Peyer's patch (tissue), 4 donors: Measurements from ENCODE around the gene ANKFN1. TPM values are rescaled to one million over a fixed set of nuclear protein-coding genes. Genes with fewer than 3 reads are reported as not detected.
"Not testable (repeated sequence)": the region's sequence is repeated elsewhere in the genome, so short reads cannot be mapped to it uniquely, and the experiment has no call there.

Source experiments
- DNase-seq, 3 donors: peaks; one replicate each; pipeline ENCODE4 v3.0.0-alpha.2; 2017 to 2019
- H3K27ac ChIP-seq, 4 donors: fragments of 200-600 bp; sonication (generic); one replicate each; pipeline ENCODE4 v1.5.1; 2016 to 2019
- H3K27me3 ChIP-seq, 2 donors: fragments of 200-600 bp; sonication (generic); one replicate each; pipeline ENCODE4 v1.5.1; 2019
- H3K36me3 ChIP-seq, 3 donors: fragments of 200-600 bp; sonication (generic); one replicate each; pipeline ENCODE4 v1.5.1; 2016 to 2019
- H3K4me1 ChIP-seq, 4 donors: fragments of 200-600 bp; sonication (generic); one replicate each; pipeline ENCODE4 v1.5.1; 2016 to 2019
- H3K4me3 ChIP-seq, 4 donors: fragments of 200-600 bp; sonication (generic); 1 replicate in 3 of 4; 2 replicates in 1 of 4; pipeline ENCODE4 v1.5.1; 2016 to 2019; ENCODE audit warnings: mild to moderate bottlenecking in 1 of 4
- H3K9me3 ChIP-seq, 4 donors: fragments of 200-600 bp; sonication (generic); one replicate each; pipeline ENCODE4 v1.5.1; 2016 to 2019; ENCODE audit warnings: mild to moderate bottlenecking in 1 of 4
- POLR2A ChIP-seq, 2 donors: fragments of 450-650 bp; IDR thresholded peaks; one replicate each; pipeline ENCODE4 v1.5.1; 2017; ENCODE audit warnings: antibody characterized with exemption in 2 of 2, mild to moderate bottlenecking in 2 of 2, moderate library complexity in 2 of 2
- total RNA-seq, 4 donors: library from RNA; depleted of rRNA; stranded (reverse); fragments of >200 nt; gene quantifications; one replicate each; pipeline ENCODE4 v1.1.0, GENCODE V29; 2016
- TF ChIP-seq, protein P1 (sequence below), 6 experiments: fragments of 450-650 bp in 4 of 6; fragments of 200-600 bp in 2 of 6; sonication (generic) in 1 of 6; IDR thresholded peaks; one replicate each; pipeline ENCODE4 v1.5.1; 2017 to 2019; ENCODE audit warnings: antibody characterized with exemption in 6 of 6, mild to moderate bottlenecking in 3 of 6, moderate library complexity in 1 of 6

ANKFN1 gene
- total RNA-seq, 4 donors from 2014 or later = 0.95 to 2.0 (median 1.6) TPM; not detected in 1

DNA sequence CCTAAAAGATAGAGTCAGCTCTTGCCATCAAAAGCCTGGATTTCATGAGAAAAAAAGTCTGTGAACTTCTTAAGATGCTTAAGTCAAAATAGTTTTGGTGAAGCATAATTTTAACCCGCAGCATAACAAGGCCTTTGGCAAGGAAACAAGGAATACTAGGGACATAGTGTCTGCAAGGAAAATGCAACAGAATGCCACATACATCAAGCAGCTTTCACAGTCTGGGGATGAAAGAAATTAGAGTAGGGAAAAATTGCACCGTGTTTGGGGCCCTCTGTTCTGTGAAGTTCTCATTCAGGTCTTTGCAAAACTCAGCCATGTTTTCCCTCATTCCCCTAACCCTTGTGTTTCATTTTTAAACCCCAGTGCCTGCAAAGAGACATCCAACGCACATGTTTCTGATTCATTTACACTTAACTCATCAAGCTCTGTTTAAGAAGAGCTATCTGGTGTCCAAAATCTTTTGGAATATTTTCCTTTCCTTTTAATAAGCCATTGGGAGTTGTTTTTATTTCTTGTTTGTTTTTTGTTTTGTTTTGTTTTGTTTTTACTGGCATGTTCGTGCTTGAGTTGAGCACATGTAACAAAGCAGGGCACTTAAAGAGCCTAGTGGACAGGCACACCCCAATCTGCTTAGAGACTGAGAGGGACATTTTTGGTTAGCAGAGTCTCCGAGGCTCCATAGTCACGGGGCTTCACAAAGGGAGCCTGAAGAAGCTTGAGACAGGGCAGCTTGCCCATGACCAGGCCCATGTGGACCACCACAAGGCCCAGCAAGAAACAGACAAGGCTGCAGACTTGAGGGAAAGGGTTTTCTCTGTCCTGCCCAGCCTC is 116.5 kb downstream of the ANKFN1 start:
- Histone ChIP-seq H3K4me3 (no peak overlapping the region), H3K27me3 (no peaks in the 10 kb centered on the region), H3K9me3 (no peaks in the 10 kb centered on the region), H3K36me3 (no peaks in the 10 kb centered on the region), H3K27ac (no peak overlapping the region), H3K4me1 (no peaks in the 10 kb centered on the region)
- DNase-seq = no peak
- no peak for TF ChIP-seq POLR2A (IDR thresholded peaks at IDR 0.05)
- TF ChIP-seq, protein P1, sequence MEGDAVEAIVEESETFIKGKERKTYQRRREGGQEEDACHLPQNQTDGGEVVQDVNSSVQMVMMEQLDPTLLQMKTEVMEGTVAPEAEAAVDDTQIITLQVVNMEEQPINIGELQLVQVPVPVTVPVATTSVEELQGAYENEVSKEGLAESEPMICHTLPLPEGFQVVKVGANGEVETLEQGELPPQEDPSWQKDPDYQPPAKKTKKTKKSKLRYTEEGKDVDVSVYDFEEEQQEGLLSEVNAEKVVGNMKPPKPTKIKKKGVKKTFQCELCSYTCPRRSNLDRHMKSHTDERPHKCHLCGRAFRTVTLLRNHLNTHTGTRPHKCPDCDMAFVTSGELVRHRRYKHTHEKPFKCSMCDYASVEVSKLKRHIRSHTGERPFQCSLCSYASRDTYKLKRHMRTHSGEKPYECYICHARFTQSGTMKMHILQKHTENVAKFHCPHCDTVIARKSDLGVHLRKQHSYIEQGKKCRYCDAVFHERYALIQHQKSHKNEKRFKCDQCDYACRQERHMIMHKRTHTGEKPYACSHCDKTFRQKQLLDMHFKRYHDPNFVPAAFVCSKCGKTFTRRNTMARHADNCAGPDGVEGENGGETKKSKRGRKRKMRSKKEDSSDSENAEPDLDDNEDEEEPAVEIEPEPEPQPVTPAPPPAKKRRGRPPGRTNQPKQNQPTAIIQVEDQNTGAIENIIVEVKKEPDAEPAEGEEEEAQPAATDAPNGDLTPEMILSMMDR (IDR thresholded peaks at IDR 0.05) = no peak

DNA sequence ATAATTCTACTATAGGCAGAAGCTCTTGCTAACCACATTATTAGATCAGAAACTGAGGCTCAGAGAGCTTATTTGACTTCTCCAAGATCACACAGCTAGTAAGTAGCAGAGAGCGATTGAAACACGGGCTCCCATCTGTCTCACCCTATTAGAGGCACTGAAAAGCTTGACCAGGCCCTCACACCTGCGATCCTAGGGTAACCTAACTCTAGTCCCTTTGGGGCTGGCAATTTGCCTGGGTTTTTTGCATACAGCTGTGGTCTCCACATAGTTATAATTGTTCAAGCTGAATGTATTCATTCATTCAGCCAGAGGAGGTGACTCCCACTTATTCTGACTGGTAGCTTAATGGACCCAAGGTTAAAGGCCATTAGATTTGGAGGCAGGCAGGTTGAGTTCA is 121.2 kb downstream of the ANKFN1 start:
- H3K27ac ChIP-seq = no peak overlapping the region
- no peaks in the 10 kb centered on the region for H3K27me3 ChIP-seq
- TF ChIP-seq POLR2A (IDR thresholded peaks at IDR 0.05) = no peak
- TF ChIP-seq, protein P1 (IDR thresholded peaks at IDR 0.05) = no peak
- no peaks in the 10 kb centered on the region for H3K4me1 ChIP-seq
- no peak for DNase-seq
- no peaks in the 10 kb centered on the region for H3K9me3 ChIP-seq
- no peaks in the 10 kb centered on the region for H3K36me3 ChIP-seq
- no peak overlapping the region for H3K4me3 ChIP-seq

DNA sequence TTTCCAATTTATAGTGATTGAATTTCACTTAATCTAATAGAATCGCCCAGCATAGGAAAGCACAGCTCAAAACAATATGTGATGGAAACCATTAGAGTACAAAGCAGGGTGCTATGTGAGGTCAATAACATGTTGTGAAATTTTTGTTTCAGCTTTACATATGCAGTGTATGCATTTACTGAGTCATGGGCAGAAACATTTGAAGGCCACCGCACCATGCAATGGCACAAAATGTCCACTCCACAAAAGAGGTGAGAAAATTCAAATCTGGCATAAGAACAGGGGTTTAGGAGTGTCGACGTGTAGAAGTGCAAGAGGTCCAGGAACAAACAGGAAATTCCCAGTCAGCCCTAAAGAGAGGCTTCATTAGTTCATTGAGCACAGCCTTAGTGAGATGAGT is 131.2 kb downstream of the ANKFN1 start:
- TF ChIP-seq POLR2A (IDR thresholded peaks at IDR 0.05) = no peak
- TF ChIP-seq, protein P1 (IDR thresholded peaks at IDR 0.05) = no peak
- H3K36me3 ChIP-seq = no peaks in the 10 kb centered on the region
- no peaks in the 10 kb centered on the region for H3K9me3 ChIP-seq
- no peak overlapping the region for H3K27ac ChIP-seq
- no peak for DNase-seq
- H3K4me1 ChIP-seq = no peaks in the 10 kb centered on the region
- no peak overlapping the region for H3K4me3 ChIP-seq
- H3K27me3 ChIP-seq = no peaks in the 10 kb centered on the region

DNA sequence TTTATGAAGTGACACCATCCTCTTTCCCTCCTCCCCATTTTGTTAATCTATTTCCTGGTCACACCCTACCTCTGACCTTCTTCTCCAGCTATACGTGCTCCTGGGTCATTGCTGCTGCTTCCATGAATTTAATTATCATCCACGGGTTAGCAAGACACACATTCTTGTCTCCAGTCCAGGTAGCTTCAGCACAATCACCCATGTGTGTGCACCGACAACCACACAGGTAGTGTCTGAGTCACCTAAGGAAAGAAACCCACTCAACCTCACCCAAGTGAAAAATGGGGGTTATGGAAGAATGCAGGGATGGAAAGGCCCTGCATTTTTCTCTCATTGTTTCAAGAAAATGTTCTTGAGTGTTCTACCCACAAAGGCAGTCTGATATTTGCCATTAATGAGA is 135.5 kb downstream of the ANKFN1 start:
- DNase-seq, H3K36me3 ChIP-seq, H3K27ac ChIP-seq, H3K4me1 ChIP-seq, H3K4me3 ChIP-seq, H3K9me3 ChIP-seq, H3K27me3 ChIP-seq: not testable (repeated sequence)

DNA sequence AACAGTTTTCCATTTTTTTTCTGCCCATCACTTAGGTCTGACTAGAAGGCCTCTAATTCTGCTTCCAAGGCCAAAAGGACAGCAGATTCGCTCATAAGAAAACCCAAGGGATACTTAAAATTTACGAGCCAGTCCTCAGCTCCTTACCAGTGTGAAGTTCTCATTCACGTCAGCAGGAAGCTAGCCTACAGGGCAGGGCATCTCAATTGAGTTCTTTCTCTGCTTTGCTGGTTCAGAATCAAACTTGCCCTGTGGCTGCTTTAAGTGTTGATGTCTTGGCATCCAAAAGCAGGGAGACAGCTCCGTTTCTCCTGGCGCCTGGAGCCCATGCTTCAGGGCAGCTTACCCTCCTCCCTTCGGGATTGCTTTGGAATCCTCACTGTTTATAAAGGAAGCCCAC is 136.0 kb downstream of the ANKFN1 start:
- no peak overlapping the region for H3K4me3 ChIP-seq
- H3K27ac ChIP-seq = no peak overlapping the region
- no peaks in the 10 kb centered on the region for H3K4me1 ChIP-seq
- H3K36me3 ChIP-seq = no peaks in the 10 kb centered on the region
- no peaks in the 10 kb centered on the region for H3K9me3 ChIP-seq
- H3K27me3 ChIP-seq = no peaks in the 10 kb centered on the region
- DNase-seq = no peak
- no peak for TF ChIP-seq POLR2A (IDR thresholded peaks at IDR 0.05)
- TF ChIP-seq, protein P1 (IDR thresholded peaks at IDR 0.05) = no peak

DNA sequence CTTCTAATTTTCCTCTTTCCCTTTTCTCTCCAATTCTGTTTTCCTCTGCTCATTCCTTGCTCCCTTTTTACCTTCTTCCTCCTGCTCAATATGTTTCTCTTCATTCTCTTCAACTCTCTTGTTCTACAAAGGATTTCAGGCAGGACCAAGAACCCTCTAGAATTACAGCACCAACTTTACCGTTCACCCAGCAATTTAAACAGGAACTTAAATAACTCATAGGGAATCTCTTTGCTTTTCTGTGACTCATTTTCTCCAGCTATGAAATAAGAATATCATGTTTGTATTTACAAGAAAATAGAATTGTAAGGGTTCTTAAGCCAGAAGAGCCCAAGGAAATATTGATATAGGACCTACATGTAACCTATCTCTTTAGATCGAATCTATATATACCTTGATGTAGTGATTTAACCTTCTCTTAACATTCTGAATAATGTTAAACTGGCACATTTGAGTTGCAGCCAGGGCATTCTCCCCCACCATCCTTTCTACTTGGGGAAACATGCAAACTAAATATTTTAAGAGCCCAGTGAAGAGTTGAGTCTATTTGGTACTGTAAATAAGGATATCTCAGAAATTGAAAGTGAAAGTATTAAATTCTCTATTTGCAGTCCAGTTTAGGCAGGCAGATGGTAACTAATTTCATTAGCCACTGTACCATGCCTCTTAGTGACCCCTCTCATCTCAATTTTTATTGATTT is 137.0 kb downstream of the ANKFN1 start:
- TF ChIP-seq, protein P1 (IDR thresholded peaks at IDR 0.05) = no peak
- TF ChIP-seq POLR2A (IDR thresholded peaks at IDR 0.05) = no peak
- Histone ChIP-seq H3K4me1 (no peaks in the 10 kb centered on the region), H3K9me3 (no peaks in the 10 kb centered on the region), H3K27me3 (no peaks in the 10 kb centered on the region), H3K4me3 (no peak overlapping the region), H3K36me3 (no peaks in the 10 kb centered on the region), H3K27ac (no peak overlapping the region)
- no peak for DNase-seq
